HEK293 (cell line): ENCODE results near the gene SH3TC1.

Experiments
- CTCF ChIA-PET: fragments of 350-600 bp; formaldehyde crosslinking; extraction: SDS; loops from one replicate; lab custom pipeline; 2021; ENCODE audit warnings: antibody characterized with exemption; lab: Yijun Ruan, JAX
- POLR2A ChIA-PET: fragments of 300-600 bp; formaldehyde crosslinking; extraction: SDS; loops from one replicate; lab custom pipeline; 2020; ENCODE audit warnings: antibody characterized with exemption, inconsistent platforms; lab: Yijun Ruan, JAX
- H3K27ac ChIP-seq: fragments of 200-500 bp; sonication (Bioruptor generic); 2 replicates; pipeline ENCODE4 v1.5.1; 2014; ENCODE audit warnings: low read depth, low read length, control low read depth, inconsistent platforms; ENCODE audit errors: extremely low read depth
- H3K36me3 ChIP-seq, 2 experiments: fragments of 200-500 bp in 1 of 2; sonication (Bioruptor generic) in 1 of 2; 1 replicate in 1 of 2; 2 replicates in 1 of 2; pipeline ENCODE4 v1.5.1; 2014 to 2017; ENCODE audit warnings: inconsistent platforms in 2 of 2, low read length in 2 of 2; ENCODE audit not compliant: control insufficient read depth in 2 of 2, insufficient read depth in 1 of 2
- H3K4me1 ChIP-seq: fragments of 200-500 bp; sonication (Bioruptor generic); 2 replicates; pipeline ENCODE4 v1.5.1; 2014; ENCODE audit warnings: mild to moderate bottlenecking, low read length, inconsistent platforms; ENCODE audit not compliant: control insufficient read depth, insufficient read depth
- H3K4me3 ChIP-seq: 2 replicates; pipeline ENCODE4 v1.5.1; 2011; ENCODE audit warnings: low read depth, mild to moderate bottlenecking, control low read depth, low read length, moderate library complexity
- H3K9me3 ChIP-seq: fragments of 200-500 bp; sonication (Bioruptor generic); 2 replicates; pipeline ENCODE4 v1.5.1; 2014; ENCODE audit warnings: low read depth, low read length, inconsistent platforms; ENCODE audit not compliant: control insufficient read depth, insufficient read depth
- BCL11B ChIP-seq: fragments of 450-650 bp; formaldehyde crosslinking; IDR thresholded peaks from 2 replicates; pipeline ENCODE4 v1.5.1; 2016; ENCODE audit warnings: low read depth, missing biosample characterization, missing genetic modification characterization
- CTCF ChIP-seq: fragments of 450-650 bp; formaldehyde crosslinking; IDR thresholded peaks from 2 replicates; pipeline ENCODE4 v1.5.1; 2016; ENCODE audit warnings: missing biosample characterization, missing genetic modification characterization
- GLI2 ChIP-seq: fragments of 450-650 bp; formaldehyde crosslinking; IDR thresholded peaks from 2 replicates; pipeline ENCODE4; 2017; ENCODE audit warnings: missing biosample characterization, missing genetic modification characterization, low read depth, borderline replicate concordance
- OVOL3 ChIP-seq: fragments of 450-650 bp; formaldehyde crosslinking; IDR thresholded peaks from 2 replicates; pipeline ENCODE4 v1.5.1; 2016; ENCODE audit warnings: missing biosample characterization, missing genetic modification characterization
- PRDM1 ChIP-seq: fragments of 450-650 bp; formaldehyde crosslinking; IDR thresholded peaks from 2 replicates; pipeline ENCODE4; 2016; ENCODE audit warnings: missing biosample characterization, missing genetic modification characterization
- SCRT2 ChIP-seq: fragments of 450-650 bp; formaldehyde crosslinking; IDR thresholded peaks from 2 replicates; pipeline ENCODE4 v1.5.1; 2016; ENCODE audit warnings: missing biosample characterization, missing genetic modification characterization
- SETDB1 ChIP-seq: IDR thresholded peaks from one replicate; pipeline ENCODE4 v1.6.1; 2017; ENCODE audit warnings: mild to moderate bottlenecking, low read length, moderate library complexity, mixed read lengths; ENCODE audit not compliant: insufficient read length
- ZBTB21 ChIP-seq: fragments of 450-650 bp; formaldehyde crosslinking; IDR thresholded peaks from 2 replicates; pipeline ENCODE4 v1.5.1; 2017; ENCODE audit warnings: missing biosample characterization, missing genetic modification characterization
- ZBTB26 ChIP-seq: fragments of 450-650 bp; formaldehyde crosslinking; optimal IDR thresholded peaks from 2 replicates; pipeline ENCODE3; 2016; ENCODE audit warnings: missing biosample characterization, mild to moderate bottlenecking, missing genetic modification characterization
- ZBTB6 ChIP-seq: fragments of 450-650 bp; formaldehyde crosslinking; IDR thresholded peaks from 2 replicates; pipeline ENCODE4 v1.5.1; 2017; ENCODE audit warnings: missing biosample characterization, missing genetic modification characterization
- ZFP37 ChIP-seq: fragments of 450-650 bp; formaldehyde crosslinking; IDR thresholded peaks from 2 replicates; pipeline ENCODE4 v1.5.1; 2016; ENCODE audit warnings: missing biosample characterization, missing genetic modification characterization
- ZNF10 ChIP-seq: fragments of 450-650 bp; formaldehyde crosslinking; IDR thresholded peaks from 2 replicates; pipeline ENCODE4 v1.5.1; 2017; ENCODE audit warnings: missing biosample characterization, missing genetic modification characterization
- ZNF16 ChIP-seq: fragments of 450-650 bp; formaldehyde crosslinking; IDR thresholded peaks from 2 replicates; pipeline ENCODE4 v1.5.1; 2016; ENCODE audit warnings: low read depth, missing biosample characterization, missing genetic modification characterization
- ZNF175 ChIP-seq: fragments of 450-650 bp; formaldehyde crosslinking; IDR thresholded peaks from 2 replicates; pipeline ENCODE4 v1.5.1; 2016; ENCODE audit warnings: missing biosample characterization, missing genetic modification characterization
- ZNF266 ChIP-seq: fragments of 450-650 bp; formaldehyde crosslinking; IDR thresholded peaks from 2 replicates; pipeline ENCODE4 v1.5.1; 2016; ENCODE audit warnings: missing biosample characterization, missing genetic modification characterization, low read depth
- ZNF394 ChIP-seq: fragments of 450-650 bp; formaldehyde crosslinking; IDR thresholded peaks from 2 replicates; pipeline ENCODE4 v1.5.1; 2016; ENCODE audit warnings: missing biosample characterization, missing genetic modification characterization, mild to moderate bottlenecking, moderate library complexity, borderline replicate concordance
- ZNF521 ChIP-seq: fragments of 450-650 bp; formaldehyde crosslinking; IDR thresholded peaks from 2 replicates; pipeline ENCODE4 v1.5.1; 2017; ENCODE audit warnings: missing biosample characterization, mild to moderate bottlenecking, missing genetic modification characterization
- ZNF529 ChIP-seq: fragments of 450-650 bp; formaldehyde crosslinking; IDR thresholded peaks from 2 replicates; pipeline ENCODE4 v1.5.1; 2017; ENCODE audit warnings: missing genetic modification characterization, missing biosample characterization; ENCODE audit not compliant: insufficient replicate concordance
- ZNF654 ChIP-seq: fragments of 450-650 bp; formaldehyde crosslinking; IDR thresholded peaks from 2 replicates; pipeline ENCODE4 v1.5.1; 2016; ENCODE audit warnings: low read depth, missing biosample characterization, missing genetic modification characterization
- ZNF670 ChIP-seq: fragments of 450-650 bp; formaldehyde crosslinking; IDR thresholded peaks from 2 replicates; pipeline ENCODE4 v1.5.1; 2016; ENCODE audit warnings: missing biosample characterization, missing genetic modification characterization, low read depth
- ZNF791 ChIP-seq: fragments of 450-650 bp; formaldehyde crosslinking; IDR thresholded peaks from 2 replicates; pipeline ENCODE4 v1.5.1; 2016; ENCODE audit warnings: missing biosample characterization, missing genetic modification characterization
- ZNF792 ChIP-seq: fragments of 450-650 bp; formaldehyde crosslinking; IDR thresholded peaks from 2 replicates; pipeline ENCODE4 v1.5.1; 2016; ENCODE audit warnings: missing biosample characterization, missing genetic modification characterization
- TF ChIP-seq, protein P1 (sequence below): fragments of 450-650 bp; formaldehyde crosslinking; IDR thresholded peaks from 2 replicates; pipeline ENCODE4 v1.5.1; 2017; ENCODE audit warnings: missing biosample characterization, mild to moderate bottlenecking, missing genetic modification characterization, moderate library complexity
- TF ChIP-seq, protein P2 (sequence below): fragments of 450-650 bp; formaldehyde crosslinking; IDR thresholded peaks from 2 replicates; pipeline ENCODE4 v1.5.1; 2016; ENCODE audit warnings: missing biosample characterization, missing genetic modification characterization
- TF ChIP-seq, protein P3 (sequence below): fragments of 450-650 bp; formaldehyde crosslinking; IDR thresholded peaks from 2 replicates; pipeline ENCODE4 v1.5.1; 2016; ENCODE audit warnings: missing biosample characterization, missing genetic modification characterization

The SH3TC1 gene

GRCh38 chr4:8219236-8219635 is 20.1 kb downstream of the SH3TC1 start:
- no peaks in the 10 kb centered on the region for H3K9me3 ChIP-seq
- H3K4me3 ChIP-seq: no peak overlapping the region
- no peak overlapping the region for H3K27ac ChIP-seq
- POLR2A ChIA-PET: interaction anchor here (0.6 kb wide), 1 partner anchor 237 kb away, joined by 4 read pairs; no protein-coding TSS in a partner anchor
- TF ChIP-seq SCRT2 (no peak), BCL11B (tag by site-specific recombination) (no peak), ZNF394 (tag by site-specific recombination) (no peak), SETDB1 (no peak), ZBTB21 (tag by site-specific recombination) (no peak), ZNF10 (no peak), ZNF521 (tag by site-specific recombination) (no peak), ZNF266 (no peak), ZNF529 (no peak), ZNF654 (no peak), GLI2 (tag by site-specific recombination) (no peak), ZNF791 (tag by site-specific recombination) (no peak), ZNF792 (tag by site-specific recombination) (no peak), ZNF670 (no peak)
- TF ChIP-seq, protein P1, sequence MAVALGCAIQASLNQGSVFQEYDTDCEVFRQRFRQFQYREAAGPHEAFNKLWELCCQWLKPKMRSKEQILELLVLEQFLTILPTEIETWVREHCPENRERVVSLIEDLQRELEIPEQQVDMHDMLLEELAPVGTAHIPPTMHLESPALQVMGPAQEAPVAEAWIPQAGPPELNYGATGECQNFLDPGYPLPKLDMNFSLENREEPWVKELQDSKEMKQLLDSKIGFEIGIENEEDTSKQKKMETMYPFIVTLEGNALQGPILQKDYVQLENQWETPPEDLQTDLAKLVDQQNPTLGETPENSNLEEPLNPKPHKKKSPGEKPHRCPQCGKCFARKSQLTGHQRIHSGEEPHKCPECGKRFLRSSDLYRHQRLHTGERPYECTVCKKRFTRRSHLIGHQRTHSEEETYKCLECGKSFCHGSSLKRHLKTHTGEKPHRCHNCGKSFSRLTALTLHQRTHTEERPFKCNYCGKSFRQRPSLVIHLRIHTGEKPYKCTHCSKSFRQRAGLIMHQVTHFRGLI (tag by site-specific recombination): no peak
- TF ChIP-seq, protein P2, sequence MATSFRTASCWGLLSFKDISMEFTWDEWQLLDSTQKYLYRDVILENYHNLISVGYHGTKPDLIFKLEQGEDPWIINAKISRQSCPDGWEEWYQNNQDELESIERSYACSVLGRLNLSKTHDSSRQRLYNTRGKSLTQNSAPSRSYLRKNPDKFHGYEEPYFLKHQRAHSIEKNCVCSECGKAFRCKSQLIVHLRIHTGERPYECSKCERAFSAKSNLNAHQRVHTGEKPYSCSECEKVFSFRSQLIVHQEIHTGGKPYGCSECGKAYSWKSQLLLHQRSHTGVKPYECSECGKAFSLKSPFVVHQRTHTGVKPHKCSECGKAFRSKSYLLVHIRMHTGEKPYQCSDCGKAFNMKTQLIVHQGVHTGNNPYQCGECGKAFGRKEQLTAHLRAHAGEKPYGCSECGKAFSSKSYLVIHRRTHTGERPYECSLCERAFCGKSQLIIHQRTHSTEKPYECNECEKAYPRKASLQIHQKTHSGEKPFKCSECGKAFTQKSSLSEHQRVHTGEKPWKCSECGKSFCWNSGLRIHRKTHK (tag by site-specific recombination): no peak
- peaks cover 0 to 19% of the 10 kb centered on the region in 2 experiments; a peak in 1 of 3 replicates for H3K36me3 ChIP-seq
- CTCF ChIA-PET: no interaction called here
- H3K4me1 ChIP-seq: no peaks in the 10 kb centered on the region

GRCh38 chr4:8220661-8221450 is 21.8 kb downstream of the SH3TC1 start:
- H3K9me3 ChIP-seq: no peaks in the 10 kb centered on the region
- no peak overlapping the region for H3K4me3 ChIP-seq
- ChIA-PET CTCF (interaction anchor here (0.5 kb wide), 2 partner anchors 68 to 181 kb away, joined by 3 read pairs; no protein-coding TSS in a partner anchor), POLR2A (no interaction called here)
- no peak for TF ChIP-seq ZBTB26 (tag by site-specific recombination)
- TF ChIP-seq OVOL3 (tag by site-specific recombination): no peak
- TF ChIP-seq ZNF10: no peak
- TF ChIP-seq ZNF16 (tag by site-specific recombination): no peak
- TF ChIP-seq PRDM1: no peak
- no peak for TF ChIP-seq CTCF (tag by site-specific recombination)
- no peak for TF ChIP-seq ZNF175 (tag by site-specific recombination)
- TF ChIP-seq, protein P3, sequence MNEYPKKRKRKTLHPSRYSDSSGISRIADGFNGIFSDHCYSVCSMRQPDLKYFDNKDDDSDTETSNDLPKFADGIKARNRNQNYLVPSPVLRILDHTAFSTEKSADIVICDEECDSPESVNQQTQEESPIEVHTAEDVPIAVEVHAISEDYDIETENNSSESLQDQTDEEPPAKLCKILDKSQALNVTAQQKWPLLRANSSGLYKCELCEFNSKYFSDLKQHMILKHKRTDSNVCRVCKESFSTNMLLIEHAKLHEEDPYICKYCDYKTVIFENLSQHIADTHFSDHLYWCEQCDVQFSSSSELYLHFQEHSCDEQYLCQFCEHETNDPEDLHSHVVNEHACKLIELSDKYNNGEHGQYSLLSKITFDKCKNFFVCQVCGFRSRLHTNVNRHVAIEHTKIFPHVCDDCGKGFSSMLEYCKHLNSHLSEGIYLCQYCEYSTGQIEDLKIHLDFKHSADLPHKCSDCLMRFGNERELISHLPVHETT (tag by site-specific recombination): no peak
- no peak for TF ChIP-seq ZFP37 (tag by site-specific recombination)
- TF ChIP-seq ZBTB6: no peak
- no peak overlapping the region for H3K27ac ChIP-seq
- peaks cover 0 to 14% of the 10 kb centered on the region in 2 experiments; a peak in 1 of 3 replicates for H3K36me3 ChIP-seq
- no peaks in the 10 kb centered on the region for H3K4me1 ChIP-seq
